Panc1 (cell line): Measurements from ENCODE around the gene ROBO1. TPM values are rescaled to one million over a fixed set of nuclear protein-coding genes. Genes with fewer than 3 reads are reported as not detected.

ENCODE experiments used
- ATAC-seq: fragments of 200-7000 bp; cut with Tn5 transposase; 2 replicates; pipeline ENCODE4 v1.9.1; 2020; ENCODE audit warnings: mild to moderate bottlenecking, moderate library complexity
- BruUV-seq: library from RNA; stranded (reverse); fragments of 400-500 nt; replicated peaks from 2 replicates; lab custom pipeline; 2021; lab: Mats Ljungman, UMichigan
- CTCF ChIA-PET: fragments of 300-600 bp; sonication (Branson Sonifier 250); formaldehyde crosslinking; loops from one replicate; lab custom pipeline; 2022; ENCODE audit warnings: antibody characterized with exemption; lab: Charles Lee
- POLR2A ChIA-PET: fragments of 300-600 bp; sonication (Branson Sonifier 250); formaldehyde crosslinking; loops from one replicate; lab custom pipeline; 2022; ENCODE audit warnings: antibody characterized with exemption; lab: Charles Lee
- DNase-seq: peaks from one replicate; pipeline ENCODE4 v3.0.0-alpha.2; 2010; ENCODE audit warnings: low read depth, low spot score
- H3K27ac ChIP-seq: 2 replicates; pipeline ENCODE4 v1.5.1; 2011; ENCODE audit warnings: mild to moderate bottlenecking, low read length, inconsistent platforms
- H3K27me3 ChIP-seq: fragments of 200-500 bp; sonication (Bioruptor generic); 2 replicates; pipeline ENCODE4 v1.6.0; 2014; ENCODE audit warnings: low read length, inconsistent platforms; ENCODE audit not compliant: control insufficient read depth, insufficient read depth
- H3K36me3 ChIP-seq: fragments of 200-500 bp; sonication (Bioruptor generic); 2 replicates; pipeline ENCODE4 v1.5.1; 2014; ENCODE audit warnings: inconsistent platforms, mild to moderate bottlenecking, low read length, moderate library complexity; ENCODE audit not compliant: control insufficient read depth, insufficient read depth
- H3K4me1 ChIP-seq: 2 replicates; pipeline ENCODE4 v1.5.1; 2011; ENCODE audit warnings: inconsistent platforms, mild to moderate bottlenecking, low read length, moderate library complexity; ENCODE audit not compliant: control insufficient read depth, insufficient read depth
- H3K4me3 ChIP-seq, 2 experiments: 2 replicates each; pipeline ENCODE4 v1.5.1; 2011 to 2012; ENCODE audit warnings: low read depth in 2 of 2, low read length in 2 of 2, mild to moderate bottlenecking in 2 of 2, inconsistent platforms in 1 of 2, moderate library complexity in 1 of 2
- H3K9me3 ChIP-seq: fragments of 200-500 bp; sonication (Bioruptor generic); 2 replicates; pipeline ENCODE4 v1.5.1; 2014; ENCODE audit warnings: low read depth, mild to moderate bottlenecking, inconsistent platforms, low read length, moderate library complexity; ENCODE audit not compliant: control insufficient read depth, insufficient read depth
- POLR2AphosphoS5 ChIP-seq: IDR thresholded peaks from 2 replicates; pipeline ENCODE4 v1.6.1; 2012; ENCODE audit warnings: mild to moderate bottlenecking, low read depth, low read length, moderate library complexity
- SIN3A ChIP-seq: IDR thresholded peaks from 2 replicates; pipeline ENCODE4 v1.6.1; 2012; ENCODE audit warnings: low read depth, mild to moderate bottlenecking, low read length, moderate library complexity, borderline replicate concordance; ENCODE audit not compliant: insufficient read depth
- TCF7L2 ChIP-seq: IDR thresholded peaks from 2 replicates; pipeline ENCODE4 v1.6.1; 2011; ENCODE audit warnings: mild to moderate bottlenecking, low read depth, low read length, inconsistent platforms
- in situ Hi-C: cut with HindIII; loops from 2 replicates; pipeline ENCODE4 v1.10.0; 2016; ENCODE audit warnings: low sequenced_read_pairs, low pct_unique_long_range_greater_than_20kb
- intact Hi-C: fragments of 100-400 bp; cut with micrococcal nuclease; formaldehyde crosslinking; loops from one replicate; pipeline ENCODE4 v1.10.0; 2022; ENCODE audit not compliant: unreplicated experiment
- total RNA-seq: library from RNA; stranded (reverse); gene quantifications from one replicate; pipeline ENCODE4 v1.2.1, GENCODE V29; 2021; ENCODE audit not compliant: unreplicated experiment
- TF ChIP-seq, protein P1 (sequence below): fragments of 450-650 bp; IDR thresholded peaks from 2 replicates; pipeline ENCODE4 v1.5.1; 2017; ENCODE audit warnings: mild to moderate bottlenecking
- TF ChIP-seq, protein P2 (sequence below), 2 experiments: IDR thresholded peaks; 2 replicates each; pipeline ENCODE4 v1.6.1; 2011 to 2012; ENCODE audit warnings: low read depth in 2 of 2, control low read depth in 1 of 2, low read length in 1 of 2, mild to moderate bottlenecking in 1 of 2, moderate library complexity in 1 of 2; ENCODE audit not compliant: insufficient read depth in 1 of 2

ROBO1 gene
- total RNA-seq, 1 experiment from 2014 or later = 61.6 TPM

DNA sequence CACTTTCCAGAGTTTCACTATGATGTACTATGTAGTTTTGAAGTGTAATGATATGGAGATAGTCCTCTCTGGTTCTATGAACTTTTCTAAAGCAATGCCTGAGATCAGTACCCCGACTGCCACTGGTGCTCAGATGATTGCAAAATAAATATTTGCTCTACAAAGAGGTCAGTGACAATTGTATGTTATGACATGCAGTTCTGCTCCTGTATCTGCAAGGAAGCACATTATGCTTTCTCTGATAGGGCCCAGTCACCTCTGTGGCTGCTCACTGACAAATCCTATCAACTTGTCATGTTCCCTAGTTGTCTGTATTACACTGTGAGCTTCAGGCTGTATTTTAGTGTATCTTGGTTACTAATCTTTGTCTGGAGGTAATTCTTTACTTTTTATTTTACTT, 362.6 kb downstream of the ROBO1 start:
- no peaks in the 10 kb centered on the region for H3K36me3 ChIP-seq
- no peaks in the 10 kb centered on the region for H3K9me3 ChIP-seq
- in situ Hi-C loops (no loop called here), intact Hi-C loops (no loop called here)
- no peaks in the 10 kb centered on the region for H3K27me3 ChIP-seq
- TF ChIP-seq, protein P1, sequence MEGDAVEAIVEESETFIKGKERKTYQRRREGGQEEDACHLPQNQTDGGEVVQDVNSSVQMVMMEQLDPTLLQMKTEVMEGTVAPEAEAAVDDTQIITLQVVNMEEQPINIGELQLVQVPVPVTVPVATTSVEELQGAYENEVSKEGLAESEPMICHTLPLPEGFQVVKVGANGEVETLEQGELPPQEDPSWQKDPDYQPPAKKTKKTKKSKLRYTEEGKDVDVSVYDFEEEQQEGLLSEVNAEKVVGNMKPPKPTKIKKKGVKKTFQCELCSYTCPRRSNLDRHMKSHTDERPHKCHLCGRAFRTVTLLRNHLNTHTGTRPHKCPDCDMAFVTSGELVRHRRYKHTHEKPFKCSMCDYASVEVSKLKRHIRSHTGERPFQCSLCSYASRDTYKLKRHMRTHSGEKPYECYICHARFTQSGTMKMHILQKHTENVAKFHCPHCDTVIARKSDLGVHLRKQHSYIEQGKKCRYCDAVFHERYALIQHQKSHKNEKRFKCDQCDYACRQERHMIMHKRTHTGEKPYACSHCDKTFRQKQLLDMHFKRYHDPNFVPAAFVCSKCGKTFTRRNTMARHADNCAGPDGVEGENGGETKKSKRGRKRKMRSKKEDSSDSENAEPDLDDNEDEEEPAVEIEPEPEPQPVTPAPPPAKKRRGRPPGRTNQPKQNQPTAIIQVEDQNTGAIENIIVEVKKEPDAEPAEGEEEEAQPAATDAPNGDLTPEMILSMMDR = no peak
- H3K4me3 ChIP-seq = no peak overlapping the region
- H3K27ac ChIP-seq = no peak overlapping the region
- no TSS peak for BruUV-seq
- H3K4me1 ChIP-seq = no peaks in the 10 kb centered on the region
- ChIA-PET CTCF (no interaction called here), POLR2A (no interaction called here)
- ATAC-seq (no peak), DNase-seq (no peak)

DNA sequence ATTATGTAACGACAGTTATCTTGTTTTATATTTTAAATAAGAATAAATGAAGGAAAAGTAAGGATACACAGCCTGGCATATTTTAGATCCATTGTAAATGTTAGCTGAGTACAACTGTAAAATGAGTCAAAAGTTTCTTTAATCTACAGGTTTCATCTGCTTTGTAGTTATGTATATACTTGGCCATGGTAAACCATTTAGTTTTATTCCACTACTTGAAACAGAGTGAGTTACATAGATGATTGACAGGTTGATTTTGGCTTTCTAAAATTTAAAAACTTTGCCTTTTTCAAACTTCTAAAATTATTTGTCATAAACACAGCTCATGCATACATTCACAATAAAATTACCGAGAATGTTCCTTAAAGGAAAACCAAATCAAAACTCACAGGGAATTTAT, 371.2 kb downstream of the ROBO1 start:
- no peak for ATAC-seq
- H3K36me3 ChIP-seq = no peaks in the 10 kb centered on the region
- DNase-seq = no peak
- H3K4me1 ChIP-seq = no peaks in the 10 kb centered on the region
- intact Hi-C loops (no loop called here), in situ Hi-C loops (no loop called here)
- no peak overlapping the region for H3K27ac ChIP-seq
- TF ChIP-seq TCF7L2 (no peak), POLR2AphosphoS5 (no peak), SIN3A (no peak)
- TF ChIP-seq, protein P1 = no peak
- TF ChIP-seq, protein P2, sequence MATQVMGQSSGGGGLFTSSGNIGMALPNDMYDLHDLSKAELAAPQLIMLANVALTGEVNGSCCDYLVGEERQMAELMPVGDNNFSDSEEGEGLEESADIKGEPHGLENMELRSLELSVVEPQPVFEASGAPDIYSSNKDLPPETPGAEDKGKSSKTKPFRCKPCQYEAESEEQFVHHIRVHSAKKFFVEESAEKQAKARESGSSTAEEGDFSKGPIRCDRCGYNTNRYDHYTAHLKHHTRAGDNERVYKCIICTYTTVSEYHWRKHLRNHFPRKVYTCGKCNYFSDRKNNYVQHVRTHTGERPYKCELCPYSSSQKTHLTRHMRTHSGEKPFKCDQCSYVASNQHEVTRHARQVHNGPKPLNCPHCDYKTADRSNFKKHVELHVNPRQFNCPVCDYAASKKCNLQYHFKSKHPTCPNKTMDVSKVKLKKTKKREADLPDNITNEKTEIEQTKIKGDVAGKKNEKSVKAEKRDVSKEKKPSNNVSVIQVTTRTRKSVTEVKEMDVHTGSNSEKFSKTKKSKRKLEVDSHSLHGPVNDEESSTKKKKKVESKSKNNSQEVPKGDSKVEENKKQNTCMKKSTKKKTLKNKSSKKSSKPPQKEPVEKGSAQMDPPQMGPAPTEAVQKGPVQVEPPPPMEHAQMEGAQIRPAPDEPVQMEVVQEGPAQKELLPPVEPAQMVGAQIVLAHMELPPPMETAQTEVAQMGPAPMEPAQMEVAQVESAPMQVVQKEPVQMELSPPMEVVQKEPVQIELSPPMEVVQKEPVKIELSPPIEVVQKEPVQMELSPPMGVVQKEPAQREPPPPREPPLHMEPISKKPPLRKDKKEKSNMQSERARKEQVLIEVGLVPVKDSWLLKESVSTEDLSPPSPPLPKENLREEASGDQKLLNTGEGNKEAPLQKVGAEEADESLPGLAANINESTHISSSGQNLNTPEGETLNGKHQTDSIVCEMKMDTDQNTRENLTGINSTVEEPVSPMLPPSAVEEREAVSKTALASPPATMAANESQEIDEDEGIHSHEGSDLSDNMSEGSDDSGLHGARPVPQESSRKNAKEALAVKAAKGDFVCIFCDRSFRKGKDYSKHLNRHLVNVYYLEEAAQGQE (IDR thresholded peaks at IDR 0.05; ENCODE audit: insufficient read depth in 1 of 2, low read depth in 2 of 2, low read length in 1 of 2) = no peak
- ChIA-PET POLR2A (no interaction called here), CTCF (no interaction called here)
- no peaks in the 10 kb centered on the region for H3K27me3 ChIP-seq
- no peak overlapping the region for H3K4me3 ChIP-seq
- BruUV-seq = no TSS peak
- no peaks in the 10 kb centered on the region for H3K9me3 ChIP-seq

DNA sequence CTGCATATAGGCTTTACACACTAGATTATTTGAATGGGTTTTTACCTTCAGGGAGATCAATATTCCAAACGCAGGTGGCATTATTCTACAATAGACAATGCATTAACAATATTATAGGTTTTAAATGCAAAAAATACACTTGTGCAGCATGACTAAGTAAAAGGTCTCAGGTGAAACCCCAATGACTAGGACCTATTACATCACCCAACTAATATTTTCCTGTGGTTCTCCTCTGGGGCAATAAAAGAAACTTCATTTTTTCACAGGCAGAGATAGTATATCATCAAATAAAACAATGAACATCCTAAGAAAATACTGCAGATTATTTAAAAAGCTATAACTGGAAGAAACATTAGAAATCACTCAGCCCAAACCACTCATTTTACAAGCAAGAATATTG, 375.3 kb downstream of the ROBO1 start:
- Histone ChIP-seq H3K4me3 (no peak overlapping the region), H3K9me3 (no peaks in the 10 kb centered on the region), H3K27me3 (no peaks in the 10 kb centered on the region), H3K4me1 (no peaks in the 10 kb centered on the region), H3K27ac (no peak overlapping the region), H3K36me3 (no peaks in the 10 kb centered on the region)
- ChIA-PET POLR2A (no interaction called here), CTCF (no interaction called here)
- TF ChIP-seq SIN3A = no peak
- TF ChIP-seq, protein P2 (IDR thresholded peaks at IDR 0.05; ENCODE audit: insufficient read depth in 1 of 2, low read depth in 2 of 2, low read length in 1 of 2) = no peak
- TF ChIP-seq, protein P1 = no peak
- no TSS peak for BruUV-seq
- DNase-seq = no peak
- ATAC-seq = no peak
- in situ Hi-C loops (no loop called here), intact Hi-C loops (no loop called here)
